Measurements from ENCODE around the gene ECE1.
"Not testable (repeated sequence)": the region's sequence is repeated elsewhere in the genome, so short reads cannot be mapped to it uniquely, and the experiment has no call there.

The ECE1 gene

DNA sequence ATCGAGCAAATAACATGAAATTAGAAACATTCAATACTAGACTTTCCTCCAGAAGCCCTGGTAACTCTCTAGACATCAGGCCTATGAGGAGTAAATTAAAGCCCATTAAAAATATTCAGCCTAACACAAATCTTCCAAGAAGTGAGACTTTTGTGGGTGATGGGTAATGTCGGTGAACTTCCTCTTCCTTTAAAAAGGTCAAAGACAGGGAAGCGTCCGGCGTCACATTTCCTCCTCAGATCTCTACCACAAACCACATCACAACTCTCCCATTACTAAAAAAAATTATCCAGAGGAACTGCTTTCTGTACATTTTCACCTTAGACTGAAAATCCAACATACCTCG is 115.0 kb downstream of the ECE1 start:
- DNase-seq, result no peak

DNA sequence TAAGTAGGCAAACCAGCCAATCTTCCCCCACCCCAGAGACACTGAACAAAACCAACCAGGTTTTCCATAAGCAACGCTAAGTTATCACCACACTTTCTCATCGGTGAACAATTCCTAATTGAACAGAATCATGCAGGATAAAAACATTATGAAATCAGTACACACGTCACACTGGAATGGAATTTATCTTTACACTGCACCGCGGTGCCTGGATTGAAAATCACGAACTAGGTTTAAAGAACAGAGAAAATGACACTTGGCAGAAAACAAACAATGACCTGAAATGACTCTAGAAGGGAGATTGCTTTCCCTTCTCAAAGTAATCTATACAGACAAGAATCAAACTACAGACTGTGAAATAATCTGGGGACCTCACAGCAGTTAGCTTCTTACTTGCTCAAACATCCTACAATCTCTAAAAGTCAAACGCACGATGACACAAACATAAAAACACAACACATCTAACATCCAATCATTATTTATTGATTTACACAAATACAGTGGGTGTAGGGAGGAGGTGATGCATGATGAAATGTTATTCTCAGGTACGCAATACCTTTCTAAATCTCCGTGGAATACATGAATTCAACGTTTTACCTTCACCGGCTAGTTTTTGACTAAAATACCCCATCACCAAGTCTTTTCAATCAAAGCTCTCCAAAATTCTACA is 115.5 kb downstream of the ECE1 start:
- DNase-seq, result no peak

DNA sequence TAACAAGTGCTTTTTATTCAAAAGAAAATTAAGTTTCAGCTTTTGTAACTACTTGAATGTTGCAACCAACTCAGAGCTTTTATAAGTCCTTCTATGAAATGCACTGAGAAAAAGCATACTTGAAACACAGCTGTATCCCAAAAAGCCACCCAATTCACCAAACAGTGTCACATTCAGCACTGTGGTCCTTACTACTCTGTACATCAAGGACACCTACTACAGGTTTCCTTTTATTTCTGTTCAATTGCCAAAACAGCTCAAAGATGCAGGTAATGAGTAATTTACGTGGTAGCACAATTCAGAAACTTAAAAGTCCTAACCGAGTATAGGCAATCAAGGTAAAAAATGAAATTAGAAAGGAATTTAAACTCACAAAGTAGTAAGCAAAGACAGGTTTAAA is 116.0 kb downstream of the ECE1 start:
- DNase-seq, result no peak

DNA sequence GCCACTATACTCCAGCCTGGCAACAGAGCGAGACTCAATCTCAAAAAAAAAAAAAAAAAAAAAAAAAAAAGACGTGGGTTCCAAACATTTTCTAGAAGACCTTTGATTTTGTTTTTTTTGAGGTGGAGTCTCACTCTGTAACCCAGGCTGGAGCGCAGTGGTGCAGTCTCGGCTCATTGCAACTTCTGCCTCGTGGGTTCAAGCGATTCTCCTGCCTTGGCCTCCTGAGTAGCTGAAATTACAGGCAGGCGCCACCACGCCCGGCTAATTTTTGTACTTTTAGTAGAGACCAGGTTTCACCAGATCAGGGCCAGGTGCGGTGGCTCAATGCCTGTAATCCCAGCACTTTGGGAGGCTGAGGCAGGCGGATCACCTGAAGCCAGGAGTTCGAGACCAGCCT is 117.2 kb downstream of the ECE1 start:
- DNase-seq, result not testable (repeated sequence)

DNA sequence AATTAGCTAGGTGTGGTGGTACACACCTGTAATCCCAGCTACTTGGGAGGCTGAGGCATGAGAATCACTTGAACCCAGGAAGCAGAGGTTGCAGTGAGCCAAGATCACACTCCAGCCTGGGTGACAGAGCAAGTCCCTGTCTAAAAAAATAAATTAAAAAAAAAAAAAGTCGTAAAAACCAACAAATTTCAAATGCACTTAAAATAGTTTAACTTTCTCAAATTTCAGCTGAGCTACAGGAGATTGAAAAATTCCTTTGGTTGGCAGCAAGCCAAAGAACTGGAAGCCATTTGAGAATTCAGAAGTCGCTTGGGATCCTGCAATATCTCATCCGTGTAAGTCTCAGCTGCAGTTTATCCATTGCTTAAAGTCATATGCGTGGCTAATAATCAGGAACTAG is 119.4 kb downstream of the ECE1 start:
- DNase-seq, result not testable (repeated sequence)

DNA sequence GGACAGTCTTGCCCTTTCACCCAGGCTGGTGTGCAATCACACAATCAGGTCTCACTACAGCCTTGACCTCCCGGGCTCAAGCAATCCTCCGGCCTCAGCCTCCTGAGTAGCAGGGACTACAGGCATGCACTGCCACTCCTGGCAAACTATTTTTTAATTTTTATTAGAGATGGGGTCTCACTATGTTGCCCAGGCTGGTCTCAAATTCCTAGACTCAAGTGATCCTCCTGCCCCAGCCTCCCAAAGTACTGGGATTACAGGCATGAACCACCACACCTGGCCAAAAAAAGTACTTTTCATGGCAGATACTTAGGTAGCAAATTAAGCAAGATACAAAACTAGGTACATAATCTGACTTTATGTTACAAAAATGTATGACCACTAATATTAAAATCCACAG is 121.8 kb downstream of the ECE1 start:
- DNase-seq, result no peak

Measured in GOT3 (cell line).